Activated CD8-positive, alpha-beta T cell treated with anti-CD3 and anti-CD28 coated beads, Interleukin-2, amount 10 ng/mL, durations not matched to agents 7 days and 5 days (primary cell): Measurements from ENCODE around the gene LIMS3. TPM values are rescaled to one million over a fixed set of nuclear protein-coding genes. Genes with fewer than 3 reads are reported as not detected.
"Not testable (repeated sequence)": the region's sequence is repeated elsewhere in the genome, so short reads cannot be mapped to it uniquely, and the experiment has no call there.

ENCODE experiments used
- ATAC-seq: fragments of 150-1000 bp; cut with Tn5 transposase; one replicate; pipeline ENCODE4 v1.10.0; 2021; ENCODE audit warnings: moderate library complexity
- CTCF ChIA-PET: fragments of 350-600 bp; sonication (Branson Sonifier 250); formaldehyde crosslinking; loops from one replicate; lab custom pipeline; 2021; ENCODE audit warnings: antibody characterized with exemption; lab: Charles Lee
- POLR2A ChIA-PET: fragments of 350-600 bp; sonication (Branson Sonifier 250); formaldehyde crosslinking; loops from one replicate; lab custom pipeline; 2021; ENCODE audit warnings: antibody characterized with exemption; lab: Charles Lee
- DNase-seq: peaks from one replicate; pipeline ENCODE4 v3.0.0-alpha.2; 2020
- H3K27ac Mint-ChIP-seq: one replicate; pipeline ENCODE4 v1.8.0; 2021; ENCODE audit warnings: mild to moderate bottlenecking, mixed read lengths
- H3K27me3 Mint-ChIP-seq: one replicate; pipeline ENCODE4 v1.8.0; 2021; ENCODE audit warnings: low read depth, mixed read lengths
- H3K36me3 Mint-ChIP-seq: one replicate; pipeline ENCODE4 v1.8.0; 2021; ENCODE audit warnings: low read depth, mixed read lengths
- H3K4me1 Mint-ChIP-seq: one replicate; pipeline ENCODE4 v1.8.0; 2021; ENCODE audit warnings: low read depth, mixed read lengths
- H3K4me3 Mint-ChIP-seq: one replicate; pipeline ENCODE4 v1.8.0; 2021; ENCODE audit warnings: mild to moderate bottlenecking, mixed read lengths
- H3K9me3 Mint-ChIP-seq: one replicate; pipeline ENCODE4 v1.8.0; 2022; ENCODE audit warnings: mixed read lengths; ENCODE audit not compliant: insufficient read depth
- total RNA-seq, 2 experiments: library from RNA; stranded (reverse); gene quantifications; one replicate each; pipeline ENCODE4 v1.2.3, GENCODE V29; 2021

Gene LIMS3, protein sequence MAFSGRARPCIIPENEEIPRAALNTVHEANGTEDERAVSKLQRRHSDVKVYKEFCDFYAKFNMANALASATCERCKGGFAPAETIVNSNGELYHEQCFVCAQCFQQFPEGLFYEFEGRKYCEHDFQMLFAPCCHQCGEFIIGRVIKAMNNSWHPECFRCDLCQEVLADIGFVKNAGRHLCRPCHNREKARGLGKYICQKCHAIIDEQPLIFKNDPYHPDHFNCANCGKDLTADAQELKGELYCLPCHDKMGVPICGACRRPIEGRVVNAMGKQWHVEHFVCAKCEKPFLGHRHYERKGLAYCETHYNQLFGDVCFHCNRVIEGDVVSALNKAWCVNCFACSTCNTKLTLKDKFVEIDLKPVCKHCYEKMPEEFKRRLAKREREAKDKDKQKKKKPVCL
- total RNA-seq: under 1 TPM; 0.74 to 0.97 TPM

GRCh38 chr2:109898462-109899336, at the start of gene LIMS3:
TSS of gene LIMS3 (plus strand) at chr2:109898688. CDS start at chr2:109898729, 41 bp downstream.
- H3K27me3 Mint-ChIP-seq, ATAC-seq, H3K36me3 Mint-ChIP-seq, H3K9me3 Mint-ChIP-seq, H3K4me1 Mint-ChIP-seq, H3K4me3 Mint-ChIP-seq, DNase-seq, POLR2A ChIA-PET, H3K27ac Mint-ChIP-seq, CTCF ChIA-PET: not testable (repeated sequence)

- ATAC-seq: peak; percentile 75
- H3K9me3 Mint-ChIP-seq, H3K4me1 Mint-ChIP-seq, DNase-seq, H3K36me3 Mint-ChIP-seq, CTCF ChIA-PET, H3K4me3 Mint-ChIP-seq, H3K27ac Mint-ChIP-seq, POLR2A ChIA-PET, H3K27me3 Mint-ChIP-seq: not testable (repeated sequence)
Measured at GRCh38 chr2:109871129-109871751, 27.2 kb upstream of the LIMS3 start.

- ATAC-seq, POLR2A ChIA-PET, CTCF ChIA-PET, H3K9me3 Mint-ChIP-seq, H3K27ac Mint-ChIP-seq, H3K4me3 Mint-ChIP-seq, H3K4me1 Mint-ChIP-seq, H3K36me3 Mint-ChIP-seq, H3K27me3 Mint-ChIP-seq, DNase-seq: not testable (repeated sequence)
Measured at GRCh38 chr2:109876625-109877024, 21.9 kb upstream of the LIMS3 start.

DNA sequence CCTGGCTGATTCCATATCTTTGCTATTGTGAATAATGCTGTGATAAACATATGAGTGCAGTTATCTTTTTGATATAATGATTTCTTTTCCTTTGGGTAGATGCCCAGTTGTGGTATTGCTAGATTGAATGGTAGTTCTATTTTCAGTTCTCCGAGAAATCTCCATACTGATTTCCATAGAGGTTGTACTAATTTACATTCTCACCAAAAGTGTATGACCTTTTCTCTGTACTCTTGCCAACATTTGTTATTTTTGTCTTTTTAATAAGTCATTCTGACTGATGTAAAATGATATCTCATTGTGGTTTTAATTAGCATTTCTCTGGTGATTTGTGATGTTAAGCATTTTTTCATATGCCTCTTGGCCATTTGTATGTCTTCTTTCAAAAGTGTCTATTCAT, 16.4 kb upstream of the LIMS3 start:
- H3K9me3 Mint-ChIP-seq, POLR2A ChIA-PET: not testable (repeated sequence)

GRCh38 chr2:109888414-109888813, 10.1 kb upstream of the LIMS3 start:
- H3K27ac Mint-ChIP-seq, H3K4me3 Mint-ChIP-seq, POLR2A ChIA-PET, H3K9me3 Mint-ChIP-seq, H3K36me3 Mint-ChIP-seq, DNase-seq, H3K4me1 Mint-ChIP-seq, CTCF ChIA-PET, ATAC-seq, H3K27me3 Mint-ChIP-seq: not testable (repeated sequence)

More for the DNA sequence above, 16.4 kb upstream of the LIMS3 start:
- DNase-seq, H3K27ac Mint-ChIP-seq, H3K27me3 Mint-ChIP-seq, ATAC-seq, CTCF ChIA-PET, H3K36me3 Mint-ChIP-seq, H3K4me1 Mint-ChIP-seq, H3K4me3 Mint-ChIP-seq: not testable (repeated sequence)

DNA sequence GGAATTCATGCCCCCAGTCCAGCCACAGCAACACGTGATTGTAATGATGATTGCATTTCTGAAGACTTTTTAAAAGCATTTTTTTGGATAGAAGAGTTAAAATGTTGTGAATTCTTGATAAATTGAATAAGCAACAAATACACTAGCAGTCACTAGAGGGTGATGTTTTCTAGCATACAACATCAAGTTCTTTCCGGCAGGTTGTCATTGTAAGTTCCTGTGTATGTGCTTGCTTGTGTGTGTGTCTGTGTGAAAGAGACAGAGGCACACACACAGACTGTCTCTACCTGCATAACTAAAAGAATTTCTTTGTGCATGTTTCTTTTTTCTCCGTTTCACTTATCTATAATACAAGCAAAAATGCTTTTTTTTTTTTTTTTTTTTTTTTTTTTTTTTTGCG, 8.6 kb upstream of the LIMS3 start:
- H3K27ac Mint-ChIP-seq, H3K27me3 Mint-ChIP-seq, ATAC-seq, DNase-seq, CTCF ChIA-PET, H3K9me3 Mint-ChIP-seq, H3K4me1 Mint-ChIP-seq, H3K4me3 Mint-ChIP-seq, H3K36me3 Mint-ChIP-seq, POLR2A ChIA-PET: not testable (repeated sequence)

- CTCF ChIA-PET, H3K4me1 Mint-ChIP-seq, H3K4me3 Mint-ChIP-seq, H3K27me3 Mint-ChIP-seq, H3K9me3 Mint-ChIP-seq, ATAC-seq, H3K36me3 Mint-ChIP-seq, POLR2A ChIA-PET, H3K27ac Mint-ChIP-seq, DNase-seq: not testable (repeated sequence)
Measured at GRCh38 chr2:109891024-109891423, 7.5 kb upstream of the LIMS3 start.

- CTCF ChIA-PET, DNase-seq, H3K4me1 Mint-ChIP-seq, H3K4me3 Mint-ChIP-seq, H3K36me3 Mint-ChIP-seq, H3K27me3 Mint-ChIP-seq, ATAC-seq, POLR2A ChIA-PET, H3K9me3 Mint-ChIP-seq, H3K27ac Mint-ChIP-seq: not testable (repeated sequence)
Measured at GRCh38 chr2:109893736-109894135, 4.8 kb upstream of the LIMS3 start.

GRCh38 chr2:109894141-109894540, 4.3 kb upstream of the LIMS3 start:
- H3K36me3 Mint-ChIP-seq, DNase-seq, H3K27ac Mint-ChIP-seq, ATAC-seq, POLR2A ChIA-PET, CTCF ChIA-PET, H3K4me3 Mint-ChIP-seq, H3K27me3 Mint-ChIP-seq, H3K4me1 Mint-ChIP-seq, H3K9me3 Mint-ChIP-seq: not testable (repeated sequence)

DNA sequence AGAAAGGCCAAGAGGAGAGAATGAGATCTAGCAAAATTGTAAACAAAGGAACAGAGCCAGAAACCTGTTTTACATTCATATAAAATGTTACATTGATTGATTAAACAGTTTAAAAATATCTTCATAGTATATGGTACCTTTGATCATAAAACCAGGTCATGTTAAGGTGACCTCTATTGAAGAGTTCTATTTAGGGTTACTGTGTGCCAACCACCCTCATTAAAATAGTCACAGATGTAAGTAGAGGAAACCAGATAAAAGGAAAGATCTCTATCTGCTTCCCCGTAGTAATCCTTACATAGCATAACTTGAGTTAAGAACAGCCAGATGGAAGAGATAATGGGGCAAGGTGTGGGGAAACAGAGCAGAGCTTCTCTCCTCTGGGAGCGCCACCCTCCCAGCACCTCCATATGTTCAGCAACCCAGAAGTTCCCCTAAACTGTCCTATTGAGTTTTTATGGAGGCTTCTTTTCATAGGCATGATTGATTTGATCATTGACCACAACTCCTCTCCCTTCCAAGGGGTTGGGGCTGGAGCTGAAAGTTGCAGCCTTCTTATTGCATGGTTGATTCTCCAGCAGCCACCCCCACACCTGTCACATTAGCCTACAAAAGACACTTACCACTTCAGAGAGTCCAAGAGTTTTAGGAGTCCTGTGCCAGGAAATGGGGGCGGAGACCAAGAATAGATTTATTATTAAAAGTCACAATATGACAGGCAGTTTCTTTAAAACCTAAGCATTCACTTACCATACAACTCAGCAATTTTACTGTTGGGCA, 3.2 kb upstream of the LIMS3 start:
- H3K27me3 Mint-ChIP-seq, POLR2A ChIA-PET, H3K36me3 Mint-ChIP-seq, DNase-seq, CTCF ChIA-PET, H3K4me1 Mint-ChIP-seq, H3K27ac Mint-ChIP-seq, H3K9me3 Mint-ChIP-seq, H3K4me3 Mint-ChIP-seq: not testable (repeated sequence)
- ATAC-seq: peak; percentile 31

DNA sequence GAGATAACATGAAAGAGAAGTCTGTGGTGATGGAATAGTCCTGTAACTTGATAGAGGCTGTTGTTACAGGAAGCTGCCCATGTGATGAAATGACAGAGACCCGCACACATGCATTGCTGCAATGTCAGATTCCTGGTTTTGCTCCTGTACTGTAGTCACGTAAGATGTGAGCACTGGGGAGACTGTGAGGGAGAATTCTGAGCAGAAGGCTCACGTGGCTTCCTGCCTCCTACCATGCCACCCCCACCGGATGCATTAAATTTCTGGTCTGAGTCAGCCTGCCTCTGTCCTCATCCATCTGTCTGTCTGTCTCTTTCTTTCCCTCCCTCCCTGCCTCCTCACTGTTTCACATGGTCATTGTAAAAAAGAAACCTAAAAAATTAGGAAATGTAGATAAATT, 2.3 kb upstream of the LIMS3 start:
- H3K9me3 Mint-ChIP-seq, CTCF ChIA-PET, H3K27me3 Mint-ChIP-seq, H3K4me1 Mint-ChIP-seq, H3K36me3 Mint-ChIP-seq, POLR2A ChIA-PET, H3K4me3 Mint-ChIP-seq, H3K27ac Mint-ChIP-seq, DNase-seq: not testable (repeated sequence)
- peak; percentile 95 for ATAC-seq
